ENCODE data around the gene VRK3.

- no peak for TF ChIP-seq CTCF (IDR thresholded peaks at IDR 0.05)
- TF ChIP-seq POLR2A (IDR thresholded peaks at IDR 0.05), result no peak
These were observed 78.8 kb downstream of the VRK3 start for GRCh38 chr19:49946415-49946814.
